HCT116 (cell line): ENCODE results near the gene OR10V1. TPM values are rescaled to one million over a fixed set of nuclear protein-coding genes. Genes with fewer than 3 reads are reported as not detected.

ENCODE experiments used
- ATAC-seq: fragments of 200-7000 bp; cut with Tn5 transposase; 2 replicates; pipeline ENCODE4 v1.9.1; 2020; ENCODE audit warnings: mild to moderate bottlenecking, moderate library complexity
- BruUV-seq: library from RNA; stranded (reverse); fragments of 400-500 nt; replicated peaks from 2 replicates; lab custom pipeline; 2021; lab: Mats Ljungman, UMichigan
- CTCF ChIA-PET: fragments of 300-600 bp; sonication (Branson Sonifier 250); formaldehyde crosslinking; loops from one replicate; lab custom pipeline; 2021; ENCODE audit warnings: antibody characterized with exemption; lab: Charles Lee
- POLR2A ChIA-PET: fragments of 300-600, 350-600 bp; sonication (Branson Sonifier 250); formaldehyde crosslinking; loops from one replicate; lab custom pipeline; 2021; ENCODE audit warnings: antibody characterized with exemption; lab: Charles Lee
- RAD21 ChIA-PET, 2 experiments: fragments of 300-600 bp; sonication (Branson Sonifier 250); formaldehyde crosslinking; loops; one replicate each; lab custom pipeline; 2023; ENCODE audit warnings: low total read pairs in 2 of 2; ENCODE audit not compliant: uncharacterized antibody in 2 of 2, unreplicated experiment in 2 of 2, low non-redundant PET in 1 of 2; lab: Charles Lee
- DNase-seq: peaks from one replicate; pipeline ENCODE4 v3.0.0-alpha.2; 2010; ENCODE audit warnings: low read depth, low spot score
- H2AFZ ChIP-seq: fragments of 200-600 bp; shearing (Covaris generic), sonication (generic); 2 replicates; pipeline ENCODE4 v1.6.1; 2017; ENCODE audit warnings: low read depth, mixed run types, mixed read lengths, antibody characterized with exemption, low read length; ENCODE audit not compliant: poor library complexity, severe bottlenecking
- H3K27ac ChIP-seq: 2 replicates; pipeline ENCODE4 v1.5.1; 2012; ENCODE audit warnings: low read depth, low read length
- H3K27me3 ChIP-seq: fragments of 200-600 bp; sonication (generic); 2 replicates; pipeline ENCODE4 v1.6.1; 2016; ENCODE audit warnings: mixed run types, low read length, mixed read lengths; ENCODE audit not compliant: insufficient read depth
- H3K36me3 ChIP-seq, 2 experiments: fragments of 200-500 bp in 1 of 2; fragments of 200-600 bp in 1 of 2; sonication (Bioruptor generic) in 1 of 2; sonication (generic) in 1 of 2; 2 replicates each; pipeline versions ENCODE4 v1.5.1 to v1.6.1; 2014 to 2016; ENCODE audit warnings: low read length in 2 of 2, inconsistent platforms in 1 of 2, mixed read lengths in 1 of 2, mixed run types in 1 of 2; ENCODE audit not compliant: insufficient read depth in 2 of 2, control insufficient read depth in 1 of 2
- H3K4me1 ChIP-seq, 2 experiments: fragments of 200-600 bp in 1 of 2; sonication (generic) in 1 of 2; 2 replicates each; pipeline versions ENCODE4 v1.5.1 to v1.6.1; 2012 to 2017; ENCODE audit warnings: low read length in 2 of 2, inconsistent platforms in 1 of 2, mild to moderate bottlenecking in 1 of 2, mixed read lengths in 1 of 2, mixed run types in 1 of 2, moderate library complexity in 1 of 2; ENCODE audit not compliant: insufficient read depth in 2 of 2, control insufficient read depth in 1 of 2
- H3K4me2 ChIP-seq: fragments of 200-600 bp; sonication (generic); 2 replicates; pipeline ENCODE4 v1.6.1; 2017; ENCODE audit warnings: mixed run types, low read length, mixed read lengths
- H3K4me3 ChIP-seq, 2 experiments: fragments of 200-600 bp in 1 of 2; sonication (generic) in 1 of 2; replicated peaks in 1 of 2; 2 replicates each; pipeline ENCODE4 v1.5.1; 2011 to 2016; ENCODE audit warnings: low read length in 2 of 2, control low read depth in 1 of 2, low read depth in 1 of 2, mild to moderate bottlenecking in 1 of 2, mixed read lengths in 1 of 2, mixed run types in 1 of 2
- H3K79me2 ChIP-seq: fragments of 200-600 bp; sonication (generic); 2 replicates; pipeline ENCODE4 v1.6.1; 2017; ENCODE audit warnings: mild to moderate bottlenecking, mixed run types, low read length, moderate library complexity, mixed read lengths; ENCODE audit not compliant: insufficient read depth
- H3K9ac ChIP-seq: fragments of 200-600 bp; sonication (generic); 2 replicates; pipeline ENCODE4 v1.6.1; 2016; ENCODE audit warnings: low read length, mixed read lengths
- H3K9me2 ChIP-seq: fragments of 200-600 bp; sonication (generic), shearing (Covaris generic); 2 replicates; pipeline ENCODE4 v1.6.1; 2017; ENCODE audit warnings: mixed run types, mild to moderate bottlenecking, moderate library complexity; ENCODE audit not compliant: insufficient read depth
- H3K9me3 ChIP-seq, 2 experiments: fragments of 200-500 bp in 1 of 2; fragments of 200-600 bp in 1 of 2; sonication (Bioruptor generic) in 1 of 2; sonication (generic) in 1 of 2; 2 replicates each; pipeline ENCODE4 v1.6.1; 2014 to 2017; ENCODE audit warnings: low read length in 2 of 2, mixed read lengths in 2 of 2, inconsistent platforms in 1 of 2, low read depth in 1 of 2, mild to moderate bottlenecking in 1 of 2, mixed run types in 1 of 2, moderate library complexity in 1 of 2; ENCODE audit not compliant: control insufficient read depth in 1 of 2, insufficient read depth in 1 of 2
- H4K20me1 ChIP-seq: fragments of 200-600 bp; sonication (generic), shearing (Covaris generic); 2 replicates; pipeline ENCODE4 v1.6.1; 2017; ENCODE audit warnings: mixed run types, mild to moderate bottlenecking, moderate library complexity; ENCODE audit not compliant: insufficient read depth
- CBX3 ChIP-seq: IDR thresholded peaks from 2 replicates; pipeline ENCODE4 v1.6.1; 2012; ENCODE audit warnings: low read depth
- CEBPB ChIP-seq: IDR thresholded peaks from 2 replicates; pipeline ENCODE4 v1.6.1; 2012; ENCODE audit warnings: low read depth
- EGR1 ChIP-seq: IDR thresholded peaks from 2 replicates; pipeline ENCODE4 v1.6.1; 2012; ENCODE audit warnings: low read depth
- ELF1 ChIP-seq: IDR thresholded peaks from 2 replicates; pipeline ENCODE4 v1.6.1; 2012; ENCODE audit warnings: low read depth, borderline replicate concordance
- EZH2 ChIP-seq: fragments of 200-600 bp; sonication (generic); IDR thresholded peaks from 2 replicates; pipeline ENCODE4 v1.6.1; 2017; ENCODE audit warnings: antibody characterized with exemption, mixed run types
- EZH2phosphoT487 ChIP-seq: fragments of 200-600 bp; IDR thresholded peaks from 2 replicates; pipeline ENCODE4 v1.6.1; 2018; ENCODE audit warnings: antibody characterized with exemption, borderline replicate concordance
- FOSL1 ChIP-seq: IDR thresholded peaks from 2 replicates; pipeline ENCODE4 v1.6.1; 2012; ENCODE audit warnings: low read depth
- JUND ChIP-seq: IDR thresholded peaks from 2 replicates; pipeline ENCODE4 v1.6.1; 2012
- POLR2A ChIP-seq: IDR thresholded peaks from 2 replicates; pipeline ENCODE4 v1.7.0; 2011; ENCODE audit warnings: borderline replicate concordance; ENCODE audit not compliant: insufficient read depth, insufficient read length; ENCODE audit errors: extremely low read depth
- POLR2AphosphoS5 ChIP-seq: IDR thresholded peaks from 2 replicates; pipeline ENCODE4 v1.6.1; 2011; ENCODE audit warnings: mild to moderate bottlenecking, low read depth, low read length, moderate library complexity
- RAD21 ChIP-seq: IDR thresholded peaks from 2 replicates; pipeline ENCODE4 v1.6.1; 2012; ENCODE audit warnings: low read depth, mild to moderate bottlenecking
- SIN3A ChIP-seq: IDR thresholded peaks from 2 replicates; pipeline ENCODE4 v1.6.1; 2012; ENCODE audit warnings: low read depth
- SP1 ChIP-seq: IDR thresholded peaks from 2 replicates; pipeline ENCODE4 v1.6.1; 2012; ENCODE audit warnings: low read depth
- ZFX ChIP-seq: fragments of 450-650 bp; IDR thresholded peaks from 2 replicates; pipeline ENCODE4 v1.6.1; 2017
- ZNF274 ChIP-seq: fragments of 200-500 bp; sonication (Bioruptor generic); IDR thresholded peaks from 2 replicates; pipeline ENCODE4 v1.6.1; 2014; ENCODE audit warnings: mild to moderate bottlenecking, low read depth, low read length, inconsistent platforms
- intact Hi-C: fragments of 100-400 bp; cut with micrococcal nuclease; formaldehyde crosslinking; loops from 2 replicates; pipeline ENCODE4 v1.10.0; 2022
- total RNA-seq: library from RNA; stranded (reverse); gene quantifications from one replicate; pipeline ENCODE4 v1.2.1, GENCODE V29; 2021; ENCODE audit not compliant: unreplicated experiment
- TF ChIP-seq, protein P1 (sequence below), 3 experiments: fragments of 200-600 bp in 1 of 3; sonication (generic) in 1 of 3; IDR thresholded peaks in 2 of 3; conservative IDR thresholded peaks in 1 of 3; 2 replicates each; pipeline ENCODE4 v1.5.1; 2012 to 2017; ENCODE audit warnings: low read depth in 2 of 3, low read length in 2 of 3, antibody characterized with exemption in 1 of 3, borderline replicate concordance in 1 of 3, control low read depth in 1 of 3, mild to moderate bottlenecking in 1 of 3, mixed read lengths in 1 of 3, mixed run types in 1 of 3, moderate library complexity in 1 of 3; ENCODE audit not compliant: insufficient read depth in 1 of 3
- TF ChIP-seq, protein P2 (sequence below): IDR thresholded peaks from 2 replicates; pipeline ENCODE4 v1.6.1; 2012
- TF ChIP-seq, protein P3 (sequence below): IDR thresholded peaks from 2 replicates; pipeline ENCODE4 v1.6.1; 2012; ENCODE audit warnings: low read depth
- TF ChIP-seq, protein P4 (sequence below): IDR thresholded peaks from 2 replicates; pipeline ENCODE4 v1.6.1; 2012
- TF ChIP-seq, protein P5 (sequence below): IDR thresholded peaks from 2 replicates; pipeline ENCODE4 v1.6.1; 2011; ENCODE audit warnings: mild to moderate bottlenecking, low read length, moderate library complexity; ENCODE audit not compliant: insufficient replicate concordance; ENCODE audit errors: extremely low read depth

OR10V1 gene
- total RNA-seq, 1 experiment from 2014 or later, result not detected

DNA sequence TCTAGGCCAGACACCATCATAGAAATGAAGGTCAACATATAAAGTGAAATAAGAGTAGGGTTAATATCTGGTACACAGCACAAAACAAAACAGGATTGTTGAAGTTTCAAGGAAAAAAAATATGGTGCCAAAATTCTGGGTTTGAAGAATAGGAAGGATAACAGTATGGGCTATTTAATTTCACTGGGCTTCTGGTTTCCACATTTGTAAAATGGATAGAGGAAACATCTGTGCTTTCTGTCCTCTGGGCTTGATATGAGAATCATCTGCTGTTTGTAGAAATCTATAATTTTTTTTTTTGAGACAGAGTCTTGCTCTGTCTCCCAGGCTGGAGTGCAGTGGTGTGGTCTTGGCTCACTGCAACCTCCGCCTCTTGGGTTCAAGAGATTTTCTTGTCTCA lies 13.8 kb upstream of the OR10V1 start:
- ATAC-seq (no peak), DNase-seq (no peak)
- Histone ChIP-seq H4K20me1 (no peaks in the 10 kb centered on the region), H3K9me2 (no peaks in the 10 kb centered on the region), H3K36me3 (no peaks in the 10 kb centered on the region), H3K4me2 (no peak overlapping the region), H2AFZ (no peak overlapping the region), H3K9me3 (no peaks in the 10 kb centered on the region), H3K27me3 (no peaks in the 10 kb centered on the region), H3K4me1 (peaks cover 0 to 8% of the 10 kb centered on the region in 2 experiments; a peak in 2 of 4 replicates), H3K79me2 (no peaks in the 10 kb centered on the region), H3K9ac (no peak overlapping the region), H3K4me3 (no peak overlapping the region), H3K27ac (no peak overlapping the region)
- ChIA-PET POLR2A (no interaction called here), RAD21 (no interaction called here), CTCF (no interaction called here)
- BruUV-seq, result no TSS peak
- TF ChIP-seq, protein P1, sequence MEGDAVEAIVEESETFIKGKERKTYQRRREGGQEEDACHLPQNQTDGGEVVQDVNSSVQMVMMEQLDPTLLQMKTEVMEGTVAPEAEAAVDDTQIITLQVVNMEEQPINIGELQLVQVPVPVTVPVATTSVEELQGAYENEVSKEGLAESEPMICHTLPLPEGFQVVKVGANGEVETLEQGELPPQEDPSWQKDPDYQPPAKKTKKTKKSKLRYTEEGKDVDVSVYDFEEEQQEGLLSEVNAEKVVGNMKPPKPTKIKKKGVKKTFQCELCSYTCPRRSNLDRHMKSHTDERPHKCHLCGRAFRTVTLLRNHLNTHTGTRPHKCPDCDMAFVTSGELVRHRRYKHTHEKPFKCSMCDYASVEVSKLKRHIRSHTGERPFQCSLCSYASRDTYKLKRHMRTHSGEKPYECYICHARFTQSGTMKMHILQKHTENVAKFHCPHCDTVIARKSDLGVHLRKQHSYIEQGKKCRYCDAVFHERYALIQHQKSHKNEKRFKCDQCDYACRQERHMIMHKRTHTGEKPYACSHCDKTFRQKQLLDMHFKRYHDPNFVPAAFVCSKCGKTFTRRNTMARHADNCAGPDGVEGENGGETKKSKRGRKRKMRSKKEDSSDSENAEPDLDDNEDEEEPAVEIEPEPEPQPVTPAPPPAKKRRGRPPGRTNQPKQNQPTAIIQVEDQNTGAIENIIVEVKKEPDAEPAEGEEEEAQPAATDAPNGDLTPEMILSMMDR (IDR thresholded peaks at IDR 0.05 in 2 of 3, conservative IDR thresholded peaks at IDR 0.05 in 1 of 3; ENCODE audit: borderline replicate concordance in 1 of 3, insufficient read depth in 1 of 3, low read depth in 2 of 3, low read length in 2 of 3), result no peak
- TF ChIP-seq POLR2A (no peak), RAD21 (no peak), POLR2AphosphoS5 (no peak), CEBPB (no peak), JUND (no peak), FOSL1 (no peak), EGR1 (no peak), EZH2 (no peak), ZNF274 (no peak), SP1 (no peak), CBX3 (no peak), SIN3A (no peak), EZH2phosphoT487 (no peak), ZFX (no peak), ELF1 (no peak)
- TF ChIP-seq, protein P2, sequence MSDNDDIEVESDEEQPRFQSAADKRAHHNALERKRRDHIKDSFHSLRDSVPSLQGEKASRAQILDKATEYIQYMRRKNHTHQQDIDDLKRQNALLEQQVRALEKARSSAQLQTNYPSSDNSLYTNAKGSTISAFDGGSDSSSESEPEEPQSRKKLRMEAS, result no peak
- TF ChIP-seq, protein P3, sequence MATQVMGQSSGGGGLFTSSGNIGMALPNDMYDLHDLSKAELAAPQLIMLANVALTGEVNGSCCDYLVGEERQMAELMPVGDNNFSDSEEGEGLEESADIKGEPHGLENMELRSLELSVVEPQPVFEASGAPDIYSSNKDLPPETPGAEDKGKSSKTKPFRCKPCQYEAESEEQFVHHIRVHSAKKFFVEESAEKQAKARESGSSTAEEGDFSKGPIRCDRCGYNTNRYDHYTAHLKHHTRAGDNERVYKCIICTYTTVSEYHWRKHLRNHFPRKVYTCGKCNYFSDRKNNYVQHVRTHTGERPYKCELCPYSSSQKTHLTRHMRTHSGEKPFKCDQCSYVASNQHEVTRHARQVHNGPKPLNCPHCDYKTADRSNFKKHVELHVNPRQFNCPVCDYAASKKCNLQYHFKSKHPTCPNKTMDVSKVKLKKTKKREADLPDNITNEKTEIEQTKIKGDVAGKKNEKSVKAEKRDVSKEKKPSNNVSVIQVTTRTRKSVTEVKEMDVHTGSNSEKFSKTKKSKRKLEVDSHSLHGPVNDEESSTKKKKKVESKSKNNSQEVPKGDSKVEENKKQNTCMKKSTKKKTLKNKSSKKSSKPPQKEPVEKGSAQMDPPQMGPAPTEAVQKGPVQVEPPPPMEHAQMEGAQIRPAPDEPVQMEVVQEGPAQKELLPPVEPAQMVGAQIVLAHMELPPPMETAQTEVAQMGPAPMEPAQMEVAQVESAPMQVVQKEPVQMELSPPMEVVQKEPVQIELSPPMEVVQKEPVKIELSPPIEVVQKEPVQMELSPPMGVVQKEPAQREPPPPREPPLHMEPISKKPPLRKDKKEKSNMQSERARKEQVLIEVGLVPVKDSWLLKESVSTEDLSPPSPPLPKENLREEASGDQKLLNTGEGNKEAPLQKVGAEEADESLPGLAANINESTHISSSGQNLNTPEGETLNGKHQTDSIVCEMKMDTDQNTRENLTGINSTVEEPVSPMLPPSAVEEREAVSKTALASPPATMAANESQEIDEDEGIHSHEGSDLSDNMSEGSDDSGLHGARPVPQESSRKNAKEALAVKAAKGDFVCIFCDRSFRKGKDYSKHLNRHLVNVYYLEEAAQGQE, result no peak
- TF ChIP-seq, protein P4, sequence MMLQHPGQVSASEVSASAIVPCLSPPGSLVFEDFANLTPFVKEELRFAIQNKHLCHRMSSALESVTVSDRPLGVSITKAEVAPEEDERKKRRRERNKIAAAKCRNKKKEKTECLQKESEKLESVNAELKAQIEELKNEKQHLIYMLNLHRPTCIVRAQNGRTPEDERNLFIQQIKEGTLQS, result no peak
- TF ChIP-seq, protein P5, sequence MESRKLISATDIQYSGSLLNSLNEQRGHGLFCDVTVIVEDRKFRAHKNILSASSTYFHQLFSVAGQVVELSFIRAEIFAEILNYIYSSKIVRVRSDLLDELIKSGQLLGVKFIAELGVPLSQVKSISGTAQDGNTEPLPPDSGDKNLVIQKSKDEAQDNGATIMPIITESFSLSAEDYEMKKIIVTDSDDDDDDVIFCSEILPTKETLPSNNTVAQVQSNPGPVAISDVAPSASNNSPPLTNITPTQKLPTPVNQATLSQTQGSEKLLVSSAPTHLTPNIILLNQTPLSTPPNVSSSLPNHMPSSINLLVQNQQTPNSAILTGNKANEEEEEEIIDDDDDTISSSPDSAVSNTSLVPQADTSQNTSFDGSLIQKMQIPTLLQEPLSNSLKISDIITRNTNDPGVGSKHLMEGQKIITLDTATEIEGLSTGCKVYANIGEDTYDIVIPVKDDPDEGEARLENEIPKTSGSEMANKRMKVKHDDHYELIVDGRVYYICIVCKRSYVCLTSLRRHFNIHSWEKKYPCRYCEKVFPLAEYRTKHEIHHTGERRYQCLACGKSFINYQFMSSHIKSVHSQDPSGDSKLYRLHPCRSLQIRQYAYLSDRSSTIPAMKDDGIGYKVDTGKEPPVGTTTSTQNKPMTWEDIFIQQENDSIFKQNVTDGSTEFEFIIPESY, result no peak
- intact Hi-C loops, result no loop called here
